ENCODE results near the gene NPPA. TPM values are rescaled to one million over a fixed set of nuclear protein-coding genes. Genes with fewer than 3 reads are reported as not detected.
"Not testable (repeated sequence)": the region's sequence is repeated elsewhere in the genome, so short reads cannot be mapped to it uniquely, and the experiment has no call there.

Gene NPPA
- total RNA-seq, 5 donors from 2014 or later (not counting 1 experiment from before 2014, with no cell fraction given), result not detected

- H3K4me3 Mint-ChIP-seq, result peak within 1 kb of the TSS; percentile 92 to 97 (median 93)
- WGBS (ENCODE audit: insufficient coverage), result under 1% methylated on average over 71 of the region's 72 CpGs
- peaks cover 13% of the 10 kb centered on the region for H3K36me3 Mint-ChIP-seq
- Histone ChIP-seq H3K27ac (ENCODE audit: low read length) (peak within 1 kb of the TSS; percentile 84), H3K4me1 (ENCODE audit: control insufficient read depth in 1 of 2, extremely low read depth in 1 of 2, insufficient read depth in 2 of 2, low read length in 2 of 2) (peaks cover 21 to 46% of the 10 kb centered on the region in 2 experiments), H3K27me3 (replicated peaks in 1 of 2; ENCODE audit: control insufficient read depth in 2 of 2, extremely low read depth in 1 of 2, insufficient read depth in 2 of 2, low read length in 1 of 2) (no peaks in the 10 kb centered on the region), H3K9me3 (no peaks in the 10 kb centered on the region), H3K36me3 (ENCODE audit: control insufficient read depth in 2 of 2, extremely low read depth in 1 of 2, insufficient read depth in 1 of 2, low read length in 1 of 2) (peaks cover 2 to 21% of the 10 kb centered on the region in 2 donors), H3K4me3 (ENCODE audit: control insufficient read depth in 1 of 2, extremely low read depth in 1 of 2, low read length in 1 of 2) (peak within 1 kb of the TSS; percentile 86 to 90)
- H3K27ac Mint-ChIP-seq, result peak within 1 kb of the TSS; percentile 95 to 97
- no peaks in the 10 kb centered on the region for H3K27me3 Mint-ChIP-seq
- DNase-seq, result peak; percentile 92 to 99 (median 97)
- no peaks in the 10 kb centered on the region for H3K9me3 Mint-ChIP-seq
- H3K4me1 Mint-ChIP-seq, result peaks cover 52 to 65% (median 61%) of the 10 kb centered on the region in 3 donors
- ATAC-seq (replicated peaks in 1 of 4), result peak; percentile 87 to 90 (median 87)
- ChIA-PET POLR2A (interaction anchor here (0.7 to 1.6 kb wide), 3 partner anchors 102 to 533 kb away, joined by 3 to 11 read pairs (median 6); no protein-coding TSS in a partner anchor), CTCF (interaction anchor here in 1 of 2 donors (0.6 to 1.8 kb wide), 4 partner anchors 102 to 1331 kb away, joined by 3 to 5 read pairs (median 4); partner anchors contain the start of gene MIIP)
Measured at GRCh38 chr1:11805422-11806306, 41.9 kb downstream of the NPPA start, which contains the start of the genes CLCN6 and MTHFR. Gene CLCN6, plus strand, starts transcription at chr1:11806191. Its CDS starts 72 bp downstream, at chr1:11806263. Gene MTHFR, minus strand, starts transcription at chr1:11805964. Its CDS starts 2,848 bp downstream, at chr1:11803116.

GRCh38 chr1:11804666-11805421 is 42.7 kb downstream of the NPPA start:
- Histone ChIP-seq H3K9me3 (no peaks in the 10 kb centered on the region), H3K36me3 (ENCODE audit: control insufficient read depth in 2 of 2, extremely low read depth in 1 of 2, insufficient read depth in 1 of 2, low read length in 1 of 2) (peaks cover 2 to 23% of the 10 kb centered on the region in 2 donors), H3K27ac (ENCODE audit: low read length) (peak overlapping the region; percentile 84), H3K4me1 (ENCODE audit: control insufficient read depth in 1 of 2, extremely low read depth in 1 of 2, insufficient read depth in 2 of 2, low read length in 2 of 2) (peaks cover 21 to 46% of the 10 kb centered on the region in 2 experiments), H3K27me3 (replicated peaks in 1 of 2; ENCODE audit: control insufficient read depth in 2 of 2, extremely low read depth in 1 of 2, insufficient read depth in 2 of 2, low read length in 1 of 2) (no peaks in the 10 kb centered on the region), H3K4me3 (ENCODE audit: control insufficient read depth in 1 of 2, extremely low read depth in 1 of 2, low read length in 1 of 2) (peak overlapping the region; percentile 86 to 90)
- WGBS (ENCODE audit: insufficient coverage), result 8% methylated on average over 10 of the region's 17 CpGs
- DNase-seq, result peak in 14 of 35 experiments; percentile 6 to 57 (median 18)
- no peak for ATAC-seq (replicated peaks in 1 of 4)
- peak overlapping the region; percentile 92 to 97 (median 93) for H3K4me3 Mint-ChIP-seq
- peaks cover 18% of the 10 kb centered on the region for H3K36me3 Mint-ChIP-seq
- peak overlapping the region; percentile 57 to 97 for H3K27ac Mint-ChIP-seq
- no peaks in the 10 kb centered on the region for H3K9me3 Mint-ChIP-seq
- ChIA-PET CTCF (no interaction called here), POLR2A (no interaction called here)
- H3K27me3 Mint-ChIP-seq, result no peaks in the 10 kb centered on the region
- H3K4me1 Mint-ChIP-seq, result peaks cover 52 to 65% (median 59%) of the 10 kb centered on the region in 3 donors

DNA sequence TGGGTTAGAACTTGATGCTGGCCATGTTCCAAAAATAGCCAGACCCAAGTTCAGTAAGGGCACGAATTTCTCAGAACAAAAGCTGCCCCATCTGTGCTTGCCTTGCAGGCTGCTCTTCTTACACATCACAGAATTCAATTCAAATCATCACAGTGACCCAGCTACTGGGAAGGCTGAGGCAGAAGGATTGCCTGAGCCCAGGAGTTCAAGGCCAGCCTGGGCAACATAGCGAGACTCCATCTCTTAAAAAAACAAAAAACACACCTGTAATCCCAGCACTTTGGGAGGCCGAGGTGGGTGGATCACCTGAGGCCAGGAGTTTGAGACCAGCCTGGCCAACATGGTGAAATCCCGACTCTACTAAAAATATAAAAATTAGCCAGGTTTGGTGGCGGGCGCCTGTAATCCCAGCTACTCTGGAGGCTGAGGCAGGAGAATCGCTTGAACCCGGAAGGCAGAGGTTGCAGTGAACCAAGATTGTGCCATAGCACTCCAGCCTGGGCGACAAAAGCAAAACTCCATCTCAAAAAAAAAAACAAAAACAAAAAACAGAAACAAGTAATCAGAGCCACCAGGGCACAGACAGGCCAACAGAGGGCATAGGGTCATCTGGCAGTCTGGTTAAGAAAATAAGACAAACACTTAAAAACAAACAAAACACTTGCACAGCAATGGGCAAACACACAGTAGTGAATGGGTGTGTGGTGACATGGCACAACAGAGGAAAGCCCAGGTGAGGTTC is 43.5 kb downstream of the NPPA start:
- not testable (repeated sequence) for H3K27me3 Mint-ChIP-seq; H3K27me3 ChIP-seq (replicated peaks in 1 of 2; ENCODE audit: control insufficient read depth in 2 of 2, extremely low read depth in 1 of 2, insufficient read depth in 2 of 2, low read length in 1 of 2); H3K9me3 Mint-ChIP-seq; H3K9me3 ChIP-seq; DNase-seq; ATAC-seq (replicated peaks in 1 of 4); H3K27ac ChIP-seq (ENCODE audit: low read length)
- ChIA-PET CTCF (interaction anchor here (0.6 to 1.5 kb wide), 3 partner anchors 84 to 165 kb away, joined by 3 to 12 read pairs (median 4); no protein-coding TSS in a partner anchor), POLR2A (interaction anchor here (0.6 to 0.7 kb wide), 2 partner anchors 33 to 106 kb away, joined by 3 read pairs; no protein-coding TSS in a partner anchor)
- H3K36me3 Mint-ChIP-seq, result peaks cover 15% of the 10 kb centered on the region
- Histone ChIP-seq H3K36me3 (ENCODE audit: control insufficient read depth in 2 of 2, extremely low read depth in 1 of 2, insufficient read depth in 1 of 2, low read length in 1 of 2) (peaks cover 2 to 29% of the 10 kb centered on the region in 2 donors), H3K4me1 (ENCODE audit: control insufficient read depth in 1 of 2, extremely low read depth in 1 of 2, insufficient read depth in 2 of 2, low read length in 2 of 2) (peaks cover 21 to 46% of the 10 kb centered on the region in 2 experiments), H3K4me3 (ENCODE audit: control insufficient read depth in 1 of 2, extremely low read depth in 1 of 2, low read length in 1 of 2) (peak overlapping the region; percentile 10 to 57)
- peak overlapping the region; percentile 92 to 97 (median 93) for H3K4me3 Mint-ChIP-seq
- WGBS (ENCODE audit: insufficient coverage), result 100% methylated on average over 2 of the region's 9 CpGs
- peaks cover 48 to 63% (median 56%) of the 10 kb centered on the region in 3 donors for H3K4me1 Mint-ChIP-seq
- peak overlapping the region; percentile 77 to 97 for H3K27ac Mint-ChIP-seq

DNA sequence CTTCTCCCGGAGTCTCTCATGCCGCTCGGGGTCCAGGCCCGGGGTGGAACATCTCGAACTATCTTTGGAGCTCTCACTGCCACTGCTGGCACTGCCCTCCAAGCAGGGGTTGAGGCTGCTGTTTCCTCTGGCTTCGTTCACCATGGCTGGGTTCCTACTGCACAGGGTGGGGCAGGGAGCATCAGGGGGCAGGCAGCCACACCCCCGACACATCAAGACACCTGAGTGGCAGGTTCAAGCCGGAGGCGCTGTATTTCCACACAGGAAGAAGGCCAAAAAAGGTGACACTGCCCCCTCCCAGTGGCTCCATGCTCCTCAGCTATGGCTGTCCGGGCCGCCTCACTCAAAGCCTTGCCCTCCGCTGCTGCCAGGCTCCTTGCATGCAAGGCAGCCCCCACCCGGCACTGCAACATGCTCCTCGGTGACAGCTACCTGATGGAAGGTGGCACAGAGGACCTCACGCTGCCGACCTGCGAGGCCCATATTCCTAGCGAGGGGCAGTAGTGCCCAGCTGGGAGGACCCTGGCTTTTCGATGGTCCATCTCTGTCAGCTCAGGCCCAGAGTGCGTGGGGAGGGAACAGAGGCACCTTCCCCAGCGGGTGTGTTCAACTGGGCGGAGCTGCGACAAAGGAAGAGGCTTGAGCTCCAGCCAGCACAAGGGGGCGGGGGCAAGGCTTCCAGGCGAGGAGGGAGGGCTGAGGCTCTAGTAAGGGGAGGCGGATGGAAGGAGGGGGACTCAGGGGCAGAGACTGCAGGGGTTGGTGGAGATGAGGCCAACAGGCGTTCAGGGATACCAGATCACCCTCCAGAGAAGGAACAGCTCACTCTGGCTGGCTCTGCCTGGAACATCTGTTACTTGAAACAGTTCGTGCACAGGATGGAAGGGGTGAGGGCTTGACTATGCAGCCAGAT is 44.4 kb downstream of the NPPA start:
- peaks cover 40 to 61% (median 52%) of the 10 kb centered on the region in 3 donors for H3K4me1 Mint-ChIP-seq
- Histone ChIP-seq H3K4me1 (ENCODE audit: control insufficient read depth in 1 of 2, extremely low read depth in 1 of 2, insufficient read depth in 2 of 2, low read length in 2 of 2) (peaks cover 21 to 46% of the 10 kb centered on the region in 2 experiments), H3K36me3 (ENCODE audit: control insufficient read depth in 2 of 2, extremely low read depth in 1 of 2, insufficient read depth in 1 of 2, low read length in 1 of 2) (peaks cover 2 to 32% of the 10 kb centered on the region in 2 donors), H3K9me3 (no peaks in the 10 kb centered on the region), H3K4me3 (ENCODE audit: control insufficient read depth in 1 of 2, extremely low read depth in 1 of 2, low read length in 1 of 2) (peak overlapping the region; percentile 57 to 60), H3K27ac (ENCODE audit: low read length) (peak overlapping the region; percentile 19), H3K27me3 (replicated peaks in 1 of 2; ENCODE audit: control insufficient read depth in 2 of 2, extremely low read depth in 1 of 2, insufficient read depth in 2 of 2, low read length in 1 of 2) (no peaks in the 10 kb centered on the region)
- POLR2A ChIA-PET, result interaction anchor here in 1 of 2 donors (0.7 kb wide), 2 partner anchors 107 to 109 kb away, joined by 3 read pairs; no protein-coding TSS in a partner anchor
- H3K36me3 Mint-ChIP-seq, result peaks cover 12% of the 10 kb centered on the region
- WGBS (ENCODE audit: insufficient coverage), result 13% methylated on average over 26 of the region's 28 CpGs
- ATAC-seq (replicated peaks in 1 of 4), result peak; percentile 41 to 54 (median 49)
- H3K27me3 Mint-ChIP-seq, result no peaks in the 10 kb centered on the region
- peak overlapping the region; percentile 82 to 93 (median 92) for H3K4me3 Mint-ChIP-seq
- H3K27ac Mint-ChIP-seq, result peak overlapping the region; percentile 77 to 97
- CTCF ChIA-PET, result interaction anchor here in 1 of 2 donors (1.0 to 1.5 kb wide), 2 partner anchors 84 to 158 kb away, joined by 3 to 4 read pairs; no protein-coding TSS in a partner anchor
- DNase-seq, result peak; percentile 56 to 85 (median 74)
- no peaks in the 10 kb centered on the region for H3K9me3 Mint-ChIP-seq

GRCh38 chr1:11802616-11802972 is 45.0 kb downstream of the NPPA start:
- peaks cover 10% of the 10 kb centered on the region for H3K36me3 Mint-ChIP-seq
- ChIA-PET CTCF (interaction anchor here in 1 of 2 donors (1.5 kb wide), 1 partner anchor 83 kb away, joined by 3 read pairs; no protein-coding TSS in a partner anchor), POLR2A (interaction anchor here in 1 of 2 donors (0.6 kb wide), 1 partner anchor 1342 kb away, joined by 3 read pairs; no protein-coding TSS in a partner anchor)
- ATAC-seq (replicated peaks in 1 of 4), result no peak
- H3K36me3 ChIP-seq (ENCODE audit: control insufficient read depth in 2 of 2, extremely low read depth in 1 of 2, insufficient read depth in 1 of 2, low read length in 1 of 2), result peaks cover 2 to 32% of the 10 kb centered on the region in 2 donors
- H3K4me3 ChIP-seq (ENCODE audit: control insufficient read depth in 1 of 2, extremely low read depth in 1 of 2, low read length in 1 of 2), result peak overlapping the region; percentile 57 to 60
- H3K4me1 ChIP-seq (ENCODE audit: control insufficient read depth in 1 of 2, extremely low read depth in 1 of 2, insufficient read depth in 2 of 2, low read length in 2 of 2), result peaks cover 20 to 46% of the 10 kb centered on the region in 2 experiments
- H3K4me1 Mint-ChIP-seq, result peaks cover 36 to 56% (median 47%) of the 10 kb centered on the region in 3 donors
- H3K27me3 ChIP-seq (replicated peaks in 1 of 2; ENCODE audit: control insufficient read depth in 2 of 2, extremely low read depth in 1 of 2, insufficient read depth in 2 of 2, low read length in 1 of 2), result no peaks in the 10 kb centered on the region
- WGBS (ENCODE audit: insufficient coverage), result 66% methylated on average over 3 of the region's 6 CpGs
- no peaks in the 10 kb centered on the region for H3K27me3 Mint-ChIP-seq
- no peaks in the 10 kb centered on the region for H3K9me3 Mint-ChIP-seq
- H3K27ac ChIP-seq (ENCODE audit: low read length), result peak overlapping the region; percentile 19
- H3K9me3 ChIP-seq, result no peaks in the 10 kb centered on the region
- H3K27ac Mint-ChIP-seq, result peak overlapping the region; percentile 39 to 97
- peak in 2 of 35 experiments; percentile 17 to 21 for DNase-seq
- peak overlapping the region; percentile 82 to 93 (median 92) for H3K4me3 Mint-ChIP-seq

Data from T-cell (primary cell).